H1 (cell line): ENCODE data around the gene TRAF3IP1.

Source experiments
- ATF3 ChIP-seq: IDR thresholded peaks from 2 replicates; pipeline ENCODE4 v1.6.1; 2011; ENCODE audit warnings: low read depth, mild to moderate bottlenecking, low read length; ENCODE audit not compliant: insufficient read depth
- BRCA1 ChIP-seq: IDR thresholded peaks from 2 replicates; pipeline ENCODE4 v1.6.1; 2012; ENCODE audit warnings: low read depth, low read length, improper control_type of control experiment
- CHD2 ChIP-seq: IDR thresholded peaks from 2 replicates; pipeline ENCODE4 v1.6.1; 2012; ENCODE audit warnings: low read length, improper control_type of control experiment
- CTCF ChIP-seq, 3 experiments: IDR thresholded peaks; 1 replicate in 2 of 3; 2 replicates in 1 of 3; pipeline versions ENCODE4 v1.5.1 to v1.6.1; 2011; ENCODE audit warnings: low read length in 3 of 3, mild to moderate bottlenecking in 3 of 3, inconsistent platforms in 2 of 3, low read depth in 1 of 3, moderate library complexity in 1 of 3; ENCODE audit not compliant: insufficient read depth in 1 of 3; ENCODE audit errors: control extremely low read depth in 1 of 3
- EZH2 ChIP-seq: fragments of 200-600 bp; sonication (generic); IDR thresholded peaks from 2 replicates; pipeline ENCODE4 v1.7.1; 2012; ENCODE audit warnings: low read depth, mild to moderate bottlenecking, moderate library complexity, low read length, inconsistent platforms; ENCODE audit not compliant: severe bottlenecking
- GABPA ChIP-seq: IDR thresholded peaks from 2 replicates; pipeline ENCODE4 v1.6.1; 2011; ENCODE audit warnings: mild to moderate bottlenecking, low read length, moderate library complexity, borderline replicate concordance; ENCODE audit not compliant: insufficient read depth
- GTF2F1 ChIP-seq: IDR thresholded peaks from 2 replicates; pipeline ENCODE4 v1.6.1; 2012; ENCODE audit warnings: low read depth, low read length, improper control_type of control experiment, borderline replicate concordance
- HDAC6 ChIP-seq: IDR thresholded peaks from one replicate; pipeline ENCODE4 v1.7.1; 2012; ENCODE audit warnings: low read depth, mild to moderate bottlenecking, inconsistent platforms, low read length, moderate library complexity
- MAFK ChIP-seq: IDR thresholded peaks from 2 replicates; pipeline ENCODE4 v1.6.1; 2012; ENCODE audit warnings: low read depth, mild to moderate bottlenecking, improper control_type of control experiment, low read length
- NRF1 ChIP-seq: IDR thresholded peaks from 2 replicates; pipeline ENCODE4 v1.6.1; 2011; ENCODE audit warnings: mild to moderate bottlenecking, low read depth, low read length, improper control_type of control experiment
- POLR2A ChIP-seq, 2 experiments: IDR thresholded peaks; 1 replicate in 1 of 2; 2 replicates in 1 of 2; pipeline ENCODE4 v1.6.1; 2011; ENCODE audit warnings: low read depth in 2 of 2, low read length in 2 of 2, mild to moderate bottlenecking in 2 of 2; ENCODE audit errors: control extremely low read depth in 1 of 2
- POU5F1 ChIP-seq: IDR thresholded peaks from 2 replicates; pipeline ENCODE4 v1.6.1; 2011; ENCODE audit warnings: low read depth, mild to moderate bottlenecking, low read length, moderate library complexity
- TEAD4 ChIP-seq: IDR thresholded peaks from 2 replicates; pipeline ENCODE4 v1.6.1; 2012; ENCODE audit warnings: low read depth, low read length, inconsistent platforms, mixed read lengths
- YY1 ChIP-seq: IDR thresholded peaks from 2 replicates; pipeline ENCODE4 v1.6.1; 2011; ENCODE audit warnings: low read depth, mild to moderate bottlenecking, low read length

- TF ChIP-seq CTCF (IDR thresholded peaks at IDR 0.05; ENCODE audit: control extremely low read depth in 1 of 3, insufficient read depth in 1 of 3, low read depth in 1 of 3, low read length in 3 of 3) (peak in 2 of 3 experiments; percentile 29 to 45; a peak in 3 of 4 replicates), ATF3 (no peak), CHD2 (no peak), GABPA (no peak), MAFK (peak; percentile 44; the same call in 1 of the 2 replicates), EZH2 (no peak), YY1 (no peak), TEAD4 (no peak), GTF2F1 (no peak), NRF1 (no peak), POU5F1 (no peak), HDAC6 (no peak), POLR2A (IDR thresholded peaks at IDR 0.05; ENCODE audit: control extremely low read depth in 1 of 2, low read depth in 2 of 2, low read length in 2 of 2) (0 out of 3 replicates have a peak, but pooled peaks of 1 of the 2 experiments have one; percentile 44), BRCA1 (no peak)
These were observed 94.9 kb downstream of the TRAF3IP1 start for GRCh38 chr2:238415036-238415764.
